PC-3 (cell line): Measurements from ENCODE around the gene SEZ6L2. TPM values are rescaled to one million over a fixed set of nuclear protein-coding genes. Genes with fewer than 3 reads are reported as not detected.
A peak's percentile ranks its signal among the peaks of the same experiment; 100 is the strongest.

Experiments
- ATAC-seq: fragments of 200-7000 bp; cut with Tn5 transposase; 2 replicates; pipeline ENCODE4 v1.9.1; 2020; ENCODE audit warnings: mild to moderate bottlenecking, moderate library complexity
- BruUV-seq: library from RNA; stranded (reverse); fragments of 400-500 nt; replicated peaks from 2 replicates; lab custom pipeline; 2021; lab: Mats Ljungman, UMichigan
- CTCF ChIA-PET: fragments of 300-600 bp; sonication (Branson Sonifier 250); formaldehyde crosslinking; loops from one replicate; lab custom pipeline; 2022; ENCODE audit warnings: antibody characterized with exemption; lab: Charles Lee
- POLR2A ChIA-PET: fragments of 300-600 bp; sonication (Branson Sonifier 250); formaldehyde crosslinking; loops from one replicate; lab custom pipeline; 2022; ENCODE audit warnings: antibody characterized with exemption; ENCODE audit not compliant: unreplicated experiment; lab: Charles Lee
- DNase-seq: peaks from one replicate; pipeline ENCODE4 v3.0.0-alpha.2; 2015
- H2AFZ ChIP-seq: fragments of 300-600 bp; sonication (generic); 2 replicates; pipeline ENCODE4 v1.6.0; 2016; ENCODE audit warnings: antibody characterized with exemption, low read length
- H3F3A ChIP-seq: fragments of 300-600 bp; sonication (generic); one replicate; pipeline ENCODE4 v1.6.0; 2017; ENCODE audit warnings: antibody characterized with exemption, low read length, control low read depth, mild to moderate bottlenecking; ENCODE audit not compliant: unreplicated experiment
- H3K27ac ChIP-seq: fragments of 300-600 bp; sonication (generic); 2 replicates; pipeline ENCODE4 v1.5.1; 2016; ENCODE audit warnings: mild to moderate bottlenecking, low read length
- H3K27me3 ChIP-seq: fragments of 300-600 bp; sonication (generic); 2 replicates; pipeline ENCODE4 v1.6.1; 2016; ENCODE audit warnings: low read length, mixed read lengths
- H3K36me3 ChIP-seq: fragments of 300-600 bp; sonication (generic); 2 replicates; pipeline ENCODE4 v1.6.1; 2016; ENCODE audit warnings: low read depth, mixed run types, low read length, mixed read lengths
- H3K4me1 ChIP-seq: fragments of 300-600 bp; sonication (generic); 2 replicates; pipeline ENCODE4 v1.5.1; 2016; ENCODE audit warnings: low read length; ENCODE audit not compliant: insufficient read depth
- H3K4me2 ChIP-seq: fragments of 300-600 bp; sonication (generic); 2 replicates; pipeline ENCODE4 v1.6.0; 2016; ENCODE audit warnings: low read length
- H3K4me3 ChIP-seq: fragments of 300-600 bp; sonication (generic); 2 replicates; pipeline ENCODE4 v1.5.1; 2016; ENCODE audit warnings: mild to moderate bottlenecking, low read length, mixed read lengths
- H3K79me2 ChIP-seq: fragments of 300-600 bp; sonication (generic); 2 replicates; pipeline ENCODE4 v1.6.1; 2017; ENCODE audit warnings: low read length, mixed read lengths
- H3K9ac ChIP-seq: fragments of 300-600 bp; sonication (generic); 2 replicates; pipeline ENCODE4 v1.6.0; 2016; ENCODE audit warnings: mild to moderate bottlenecking, low read length
- H3K9me2 ChIP-seq: fragments of 300-600 bp; sonication (generic); replicated peaks from 2 replicates; pipeline ENCODE4 v1.6.1; 2016; ENCODE audit warnings: mixed run types, low read length, mixed read lengths
- H3K9me3 ChIP-seq: fragments of 300-600 bp; sonication (generic); 2 replicates; pipeline ENCODE4 v1.6.1; 2016; ENCODE audit warnings: low read length, mixed read lengths
- H4K20me1 ChIP-seq: fragments of 300-600 bp; sonication (generic); 2 replicates; pipeline ENCODE4 v1.6.1; 2016; ENCODE audit warnings: low read length, mixed read lengths
- EZH2 ChIP-seq: fragments of 300-600 bp; sonication (generic); IDR thresholded peaks from one replicate; pipeline ENCODE4 v1.6.1; 2017; ENCODE audit warnings: antibody characterized with exemption, mild to moderate bottlenecking, low read length; ENCODE audit not compliant: unreplicated experiment
- EZH2phosphoT487 ChIP-seq: fragments of 300-600 bp; sonication (generic); IDR thresholded peaks from 2 replicates; pipeline ENCODE4 v1.6.1; 2018; ENCODE audit warnings: mild to moderate bottlenecking, antibody characterized with exemption, low read length, borderline replicate concordance
- intact Hi-C: fragments of 100-400 bp; cut with micrococcal nuclease; formaldehyde crosslinking; loops from 2 replicates; pipeline ENCODE4 v1.9.0; 2023
- total RNA-seq: library from RNA; depleted of rRNA; stranded (reverse); fragments of >200 nt; gene quantifications from 2 replicates; pipeline ENCODE4 v1.2.3, GENCODE V29; 2014
- TF ChIP-seq, protein P1 (sequence below): fragments of 300-600 bp; sonication (generic); conservative IDR thresholded peaks from 2 replicates; pipeline ENCODE4 v1.5.1; 2017; ENCODE audit warnings: antibody characterized with exemption, low read depth, mild to moderate bottlenecking, low read length

The SEZ6L2 gene
- total RNA-seq, 1 experiment from 2014 or later = 25.3 TPM

DNA sequence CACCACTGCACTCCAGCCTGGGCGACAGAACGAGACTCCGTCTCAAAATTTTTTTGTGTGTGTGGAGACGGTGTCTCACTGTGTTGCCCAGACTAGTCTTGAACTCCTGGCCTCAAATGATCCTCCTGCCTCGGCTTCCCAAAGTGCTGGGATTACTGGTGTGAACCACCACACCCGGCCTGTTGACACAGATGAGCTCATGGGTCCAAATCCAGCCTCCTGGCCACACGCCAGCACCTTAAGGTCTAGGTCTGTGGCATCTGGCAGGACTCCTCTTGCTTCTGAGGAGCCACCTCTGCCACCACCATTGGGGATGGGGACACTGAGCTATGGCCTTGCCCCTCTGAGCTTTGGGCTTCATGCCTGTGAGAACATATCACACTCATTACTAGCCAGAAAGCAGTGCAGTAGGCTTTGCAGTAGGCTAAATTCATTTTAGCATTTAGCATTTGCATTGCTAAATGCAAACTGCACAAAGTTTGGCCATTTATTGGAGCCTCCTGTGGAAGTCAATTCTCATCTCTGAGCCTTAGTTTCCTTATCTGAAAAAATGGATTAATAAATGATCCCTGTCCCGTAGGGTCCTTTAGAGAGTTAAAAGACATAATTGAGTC lies 30.8 kb downstream of the SEZ6L2 start:
- ChIA-PET CTCF (no interaction called here), POLR2A (no interaction called here)
- Histone ChIP-seq H3K9me3 (no peaks in the 10 kb centered on the region), H3K4me1 (no peaks in the 10 kb centered on the region), H3K4me2 (no peak overlapping the region), H3K27me3 (no peaks in the 10 kb centered on the region), H3K9ac (no peak overlapping the region), H3K4me3 (no peak overlapping the region), H3F3A (no peaks in the 10 kb centered on the region), H2AFZ (no peak overlapping the region), H3K79me2 (no peaks in the 10 kb centered on the region), H3K27ac (no peak overlapping the region), H4K20me1 (no peaks in the 10 kb centered on the region), H3K9me2 (no peaks in the 10 kb centered on the region), H3K36me3 (no peaks in the 10 kb centered on the region)
- ATAC-seq = no peak
- intact Hi-C loops = no loop called here
- no TSS peak for BruUV-seq
- no peak for DNase-seq
- TF ChIP-seq EZH2phosphoT487 = no peak
- TF ChIP-seq, protein P1, sequence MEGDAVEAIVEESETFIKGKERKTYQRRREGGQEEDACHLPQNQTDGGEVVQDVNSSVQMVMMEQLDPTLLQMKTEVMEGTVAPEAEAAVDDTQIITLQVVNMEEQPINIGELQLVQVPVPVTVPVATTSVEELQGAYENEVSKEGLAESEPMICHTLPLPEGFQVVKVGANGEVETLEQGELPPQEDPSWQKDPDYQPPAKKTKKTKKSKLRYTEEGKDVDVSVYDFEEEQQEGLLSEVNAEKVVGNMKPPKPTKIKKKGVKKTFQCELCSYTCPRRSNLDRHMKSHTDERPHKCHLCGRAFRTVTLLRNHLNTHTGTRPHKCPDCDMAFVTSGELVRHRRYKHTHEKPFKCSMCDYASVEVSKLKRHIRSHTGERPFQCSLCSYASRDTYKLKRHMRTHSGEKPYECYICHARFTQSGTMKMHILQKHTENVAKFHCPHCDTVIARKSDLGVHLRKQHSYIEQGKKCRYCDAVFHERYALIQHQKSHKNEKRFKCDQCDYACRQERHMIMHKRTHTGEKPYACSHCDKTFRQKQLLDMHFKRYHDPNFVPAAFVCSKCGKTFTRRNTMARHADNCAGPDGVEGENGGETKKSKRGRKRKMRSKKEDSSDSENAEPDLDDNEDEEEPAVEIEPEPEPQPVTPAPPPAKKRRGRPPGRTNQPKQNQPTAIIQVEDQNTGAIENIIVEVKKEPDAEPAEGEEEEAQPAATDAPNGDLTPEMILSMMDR = no peak
- TF ChIP-seq EZH2 = no peak

DNA sequence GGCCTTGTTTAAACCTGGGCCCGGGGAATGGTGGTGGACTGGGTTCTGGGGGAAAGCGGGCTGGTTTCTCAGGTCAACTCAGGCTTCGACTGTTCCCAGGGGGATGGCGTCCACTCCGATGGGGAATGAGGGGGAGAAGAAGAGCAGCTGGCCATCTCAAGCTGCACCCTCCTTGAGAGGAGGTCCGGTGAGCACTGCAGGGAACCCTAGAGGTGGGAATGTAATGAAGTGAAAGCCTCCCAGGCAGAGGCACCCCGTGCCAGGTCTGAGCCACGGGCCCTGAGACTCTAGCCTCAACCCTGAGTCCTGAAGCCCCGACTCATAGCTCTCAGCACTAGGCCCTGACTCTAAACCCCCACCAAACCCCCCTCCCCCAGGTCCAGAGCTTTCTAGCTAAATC lies 35.1 kb downstream of the SEZ6L2 start:
- ChIA-PET CTCF (interaction anchor here (0.6 kb wide), 1 partner anchor 46 kb away, joined by 7 read pairs; no protein-coding TSS in a partner anchor), POLR2A (no interaction called here)
- ATAC-seq = no peak
- no peaks in the 10 kb centered on the region for H3K9me3 ChIP-seq
- no TSS peak for BruUV-seq
- H3K4me2 ChIP-seq = no peak overlapping the region
- H3K27me3 ChIP-seq = no peaks in the 10 kb centered on the region
- DNase-seq = no peak
- no peaks in the 10 kb centered on the region for H3K4me1 ChIP-seq
- no peak overlapping the region for H3K4me3 ChIP-seq
- no peak overlapping the region for H2AFZ ChIP-seq
- TF ChIP-seq EZH2 (no peak), EZH2phosphoT487 (no peak)
- TF ChIP-seq, protein P1 = no peak
- H4K20me1 ChIP-seq = no peaks in the 10 kb centered on the region
- intact Hi-C loops = loop anchor here (5.0 kb wide), 2 partner anchors 47 to 158 kb away; partner anchors contain the start of genes C16orf92 and PAGR1
- no peak overlapping the region for H3K27ac ChIP-seq
- H3K9me2 ChIP-seq = no peaks in the 10 kb centered on the region
- peaks cover 17% of the 10 kb centered on the region for H3K79me2 ChIP-seq
- no peaks in the 10 kb centered on the region for H3K36me3 ChIP-seq
- H3K9ac ChIP-seq = no peak overlapping the region
- no peaks in the 10 kb centered on the region for H3F3A ChIP-seq

DNA sequence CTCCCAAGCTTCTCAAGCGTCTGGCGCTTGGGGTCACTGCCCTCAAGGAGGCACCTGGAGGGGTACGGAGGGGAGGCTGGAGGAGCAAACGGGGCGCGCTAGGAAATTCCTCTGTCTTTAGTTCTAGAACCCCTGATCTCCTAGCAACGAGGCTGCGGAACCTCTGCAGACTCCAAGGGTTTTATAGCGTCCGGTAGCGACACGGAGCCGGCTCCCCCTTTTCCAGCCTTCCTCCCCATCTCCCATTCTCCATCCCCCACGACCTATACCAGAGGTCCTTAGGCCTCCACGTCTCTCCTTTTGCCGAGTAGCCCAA lies 35.7 kb downstream of the SEZ6L2 start:
- intact Hi-C loops = loop anchor here (2.0 to 5.0 kb wide), 3 partner anchors 46 to 159 kb away; partner anchors contain the start of genes C16orf92, INO80E and PAGR1
- Histone ChIP-seq H3K4me2 (peak overlapping the region; percentile 92), H3K27ac (no peak overlapping the region), H3K9me2 (no peaks in the 10 kb centered on the region), H3K79me2 (peaks cover 17% of the 10 kb centered on the region), H3F3A (no peaks in the 10 kb centered on the region), H3K4me1 (no peaks in the 10 kb centered on the region), H3K9ac (no peak overlapping the region), H3K36me3 (no peaks in the 10 kb centered on the region), H3K9me3 (no peaks in the 10 kb centered on the region), H3K4me3 (no peak overlapping the region), H2AFZ (peak overlapping the region; percentile 65), H3K27me3 (no peaks in the 10 kb centered on the region), H4K20me1 (no peaks in the 10 kb centered on the region)
- ChIA-PET CTCF (interaction anchor here (1.0 kb wide), 1 partner anchor 36 kb away, joined by 3 read pairs; the partner anchor contains the start of genes ASPHD1 and SEZ6L2), POLR2A (no interaction called here)
- no peak for TF ChIP-seq EZH2
- TF ChIP-seq, protein P1 = 0 out of 2 replicates have a peak, but pooled peaks have one; percentile 11
- no peak for TF ChIP-seq EZH2phosphoT487
- no TSS peak for BruUV-seq
- DNase-seq = no peak
- ATAC-seq = no peak
